NB4 (cell line): ENCODE data around the gene OPCML.

ENCODE experiments used
- CTCF ChIP-seq: IDR thresholded peaks from one replicate; pipeline ENCODE4 v1.5.1; 2012; ENCODE audit warnings: low read depth, low read length
- POLR2A ChIP-seq: IDR thresholded peaks from 2 replicates; pipeline ENCODE4 v1.6.1; 2011; ENCODE audit warnings: mild to moderate bottlenecking; ENCODE audit not compliant: insufficient read length; ENCODE audit errors: extremely low read depth

GRCh38 chr11:133497477-133498140 is 34.7 kb downstream of the OPCML start:
- TF ChIP-seq CTCF, result no peak
- no peak for TF ChIP-seq POLR2A
